OCI-LY3 (cell line): ENCODE data around the gene SPX.

ENCODE experiments used
- H2AFZ ChIP-seq: fragments of 200-600, 300-600 bp; shearing (Covaris generic); 2 replicates; pipeline ENCODE4 v1.6.0; 2014; ENCODE audit warnings: antibody characterized with exemption, low read depth, low read length
- H3K27ac ChIP-seq: fragments of 200-600, 300-600 bp; sonication (generic); 2 replicates; pipeline ENCODE4 v1.5.1; 2014; ENCODE audit warnings: mild to moderate bottlenecking, low read length, moderate library complexity, mixed read lengths
- H3K27me3 ChIP-seq: fragments of 200-600, 300-600 bp; sonication (generic); 2 replicates; pipeline ENCODE4 v1.6.1; 2014; ENCODE audit warnings: low read depth, low read length, mixed read lengths
- H3K36me3 ChIP-seq: fragments of 200-600, 300-600 bp; sonication (generic); replicated peaks from 2 replicates; pipeline ENCODE3; 2014; ENCODE audit warnings: low read depth, low read length, mixed read lengths
- H3K4me1 ChIP-seq: fragments of 300-600, 200-600 bp; sonication (generic); 2 replicates; pipeline ENCODE4 v1.6.1; 2014; ENCODE audit warnings: low read length, mixed read lengths
- H3K4me2 ChIP-seq: fragments of 200-600, 300-600 bp; sonication (generic); 2 replicates; pipeline ENCODE4 v1.6.1; 2014; ENCODE audit warnings: low read length, mixed read lengths
- H3K4me3 ChIP-seq: fragments of 300-600, 200-600 bp; sonication (generic); 2 replicates; pipeline ENCODE4 v1.5.1; 2014; ENCODE audit warnings: antibody characterized with exemption, mild to moderate bottlenecking, low read length, moderate library complexity
- H3K79me2 ChIP-seq: fragments of 300-600, 200-600 bp; shearing (Covaris generic); 2 replicates; pipeline ENCODE4 v1.6.1; 2014; ENCODE audit warnings: mild to moderate bottlenecking, low read length, mixed read lengths
- H3K9ac ChIP-seq: fragments of 300-600, 200-600 bp; shearing (Covaris generic); 2 replicates; pipeline ENCODE4 v1.6.0; 2014; ENCODE audit warnings: mild to moderate bottlenecking, low read length, moderate library complexity
- H3K9me3 ChIP-seq: fragments of 200-600, 300-600 bp; shearing (Covaris generic); 2 replicates; pipeline ENCODE4 v1.6.1; 2014; ENCODE audit warnings: low read length, mixed read lengths; ENCODE audit not compliant: insufficient read depth
- H4K20me1 ChIP-seq: fragments of 200-600, 300-600 bp; sonication (generic); 2 replicates; pipeline ENCODE4 v1.6.1; 2016; ENCODE audit warnings: low read length, mixed read lengths; ENCODE audit not compliant: insufficient read depth
- EZH2phosphoT487 ChIP-seq: fragments of 200-600 bp; shearing (Covaris generic); IDR thresholded peaks from 2 replicates; pipeline ENCODE4 v1.6.1; 2018; ENCODE audit warnings: antibody characterized with exemption, mixed run types, low read depth
- TF ChIP-seq, protein P1 (sequence below): fragments of 200-600, 300-600 bp; sonication (generic); IDR thresholded peaks from 2 replicates; pipeline ENCODE4 v1.5.1; 2014; ENCODE audit warnings: antibody characterized with exemption, low read length, low read depth

SPX gene

DNA sequence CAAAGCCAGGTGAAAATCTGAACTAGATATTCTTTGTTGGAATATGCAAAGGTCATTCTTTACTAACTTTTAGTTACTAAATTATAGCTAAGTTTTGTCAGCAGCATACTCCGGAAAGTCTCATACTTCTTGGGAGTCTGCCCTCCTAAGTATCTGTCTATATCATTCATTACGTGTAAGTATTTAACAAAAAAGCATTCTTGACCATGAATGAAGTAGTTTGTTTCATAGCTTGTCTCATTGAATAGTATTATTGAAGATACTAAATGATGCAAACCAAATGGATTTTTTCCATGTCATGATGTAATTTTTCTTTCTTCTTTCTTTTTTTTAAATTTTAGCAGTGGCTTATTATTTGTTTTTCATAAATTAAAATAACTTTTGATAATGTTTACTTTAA lies 9.8 kb upstream of the SPX start:
- no peak overlapping the region for H3K4me3 ChIP-seq
- H3K79me2 ChIP-seq = no peaks in the 10 kb centered on the region
- H3K4me1 ChIP-seq = no peaks in the 10 kb centered on the region
- H3K27ac ChIP-seq = no peak overlapping the region
- no peaks in the 10 kb centered on the region for H3K27me3 ChIP-seq
- H3K9me3 ChIP-seq = no peaks in the 10 kb centered on the region
- H3K9ac ChIP-seq = no peak overlapping the region
- peaks cover 32% of the 10 kb centered on the region for H3K36me3 ChIP-seq
- no peak overlapping the region for H3K4me2 ChIP-seq
- H4K20me1 ChIP-seq = no peaks in the 10 kb centered on the region
- TF ChIP-seq, protein P1, sequence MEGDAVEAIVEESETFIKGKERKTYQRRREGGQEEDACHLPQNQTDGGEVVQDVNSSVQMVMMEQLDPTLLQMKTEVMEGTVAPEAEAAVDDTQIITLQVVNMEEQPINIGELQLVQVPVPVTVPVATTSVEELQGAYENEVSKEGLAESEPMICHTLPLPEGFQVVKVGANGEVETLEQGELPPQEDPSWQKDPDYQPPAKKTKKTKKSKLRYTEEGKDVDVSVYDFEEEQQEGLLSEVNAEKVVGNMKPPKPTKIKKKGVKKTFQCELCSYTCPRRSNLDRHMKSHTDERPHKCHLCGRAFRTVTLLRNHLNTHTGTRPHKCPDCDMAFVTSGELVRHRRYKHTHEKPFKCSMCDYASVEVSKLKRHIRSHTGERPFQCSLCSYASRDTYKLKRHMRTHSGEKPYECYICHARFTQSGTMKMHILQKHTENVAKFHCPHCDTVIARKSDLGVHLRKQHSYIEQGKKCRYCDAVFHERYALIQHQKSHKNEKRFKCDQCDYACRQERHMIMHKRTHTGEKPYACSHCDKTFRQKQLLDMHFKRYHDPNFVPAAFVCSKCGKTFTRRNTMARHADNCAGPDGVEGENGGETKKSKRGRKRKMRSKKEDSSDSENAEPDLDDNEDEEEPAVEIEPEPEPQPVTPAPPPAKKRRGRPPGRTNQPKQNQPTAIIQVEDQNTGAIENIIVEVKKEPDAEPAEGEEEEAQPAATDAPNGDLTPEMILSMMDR = no peak
- TF ChIP-seq EZH2phosphoT487 = no peak
- no peak overlapping the region for H2AFZ ChIP-seq

DNA sequence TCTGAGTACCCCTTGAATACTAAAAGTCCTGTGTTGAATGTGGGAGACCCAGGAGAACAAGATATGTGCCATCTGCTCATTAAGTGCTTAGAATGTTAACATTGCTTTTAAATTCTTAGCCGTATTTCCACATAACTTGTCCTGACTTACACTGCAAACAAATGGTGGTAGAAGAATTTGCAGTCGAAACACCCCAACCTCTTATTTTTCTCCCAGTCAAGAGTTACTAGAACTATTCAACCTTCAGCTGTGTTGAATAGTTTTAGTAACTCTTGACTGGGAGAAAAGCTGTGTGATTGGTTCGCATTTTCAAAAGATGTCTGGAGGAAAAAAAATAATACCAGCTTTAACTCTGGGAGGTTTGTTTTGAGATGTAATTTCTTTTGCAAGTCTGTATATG lies 7.6 kb upstream of the SPX start:
- no peak overlapping the region for H3K4me2 ChIP-seq
- no peak overlapping the region for H2AFZ ChIP-seq
- H3K27ac ChIP-seq = no peak overlapping the region
- no peaks in the 10 kb centered on the region for H3K79me2 ChIP-seq
- no peak overlapping the region for H3K9ac ChIP-seq
- TF ChIP-seq, protein P1 = no peak
- H3K27me3 ChIP-seq = no peaks in the 10 kb centered on the region
- no peaks in the 10 kb centered on the region for H4K20me1 ChIP-seq
- H3K4me3 ChIP-seq = no peak overlapping the region
- H3K36me3 ChIP-seq = peaks cover 21% of the 10 kb centered on the region
- H3K9me3 ChIP-seq = no peaks in the 10 kb centered on the region
- H3K4me1 ChIP-seq = no peaks in the 10 kb centered on the region

DNA sequence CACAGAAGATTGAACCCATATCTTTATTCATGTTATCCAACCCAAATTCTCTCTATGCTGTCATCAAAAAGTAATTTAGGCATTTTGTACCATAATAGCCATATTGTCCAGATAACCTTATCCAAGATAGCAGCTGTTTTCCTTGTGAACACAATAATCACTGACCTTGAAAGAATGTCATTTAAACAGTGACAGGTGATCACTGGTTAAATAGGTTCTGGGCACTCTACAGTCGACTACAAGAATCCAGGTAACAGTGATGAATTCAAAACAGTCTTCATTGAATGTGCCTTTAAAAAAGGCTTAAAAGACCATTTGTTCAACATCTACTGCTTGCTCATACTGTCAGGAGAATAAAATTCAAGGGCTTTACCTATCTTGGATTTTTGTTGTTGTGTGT lies 4.6 kb upstream of the SPX start:
- H2AFZ ChIP-seq = no peak overlapping the region
- H3K4me2 ChIP-seq = no peak overlapping the region
- TF ChIP-seq, protein P1 = no peak
- TF ChIP-seq EZH2phosphoT487 = no peak
- no peaks in the 10 kb centered on the region for H3K9me3 ChIP-seq
- H3K36me3 ChIP-seq = peaks cover 6% of the 10 kb centered on the region
- no peak overlapping the region for H3K27ac ChIP-seq
- H3K27me3 ChIP-seq = no peaks in the 10 kb centered on the region
- H3K9ac ChIP-seq = no peak overlapping the region
- no peak overlapping the region for H3K4me3 ChIP-seq
- no peaks in the 10 kb centered on the region for H4K20me1 ChIP-seq
- no peaks in the 10 kb centered on the region for H3K4me1 ChIP-seq
- H3K79me2 ChIP-seq = no peaks in the 10 kb centered on the region

DNA sequence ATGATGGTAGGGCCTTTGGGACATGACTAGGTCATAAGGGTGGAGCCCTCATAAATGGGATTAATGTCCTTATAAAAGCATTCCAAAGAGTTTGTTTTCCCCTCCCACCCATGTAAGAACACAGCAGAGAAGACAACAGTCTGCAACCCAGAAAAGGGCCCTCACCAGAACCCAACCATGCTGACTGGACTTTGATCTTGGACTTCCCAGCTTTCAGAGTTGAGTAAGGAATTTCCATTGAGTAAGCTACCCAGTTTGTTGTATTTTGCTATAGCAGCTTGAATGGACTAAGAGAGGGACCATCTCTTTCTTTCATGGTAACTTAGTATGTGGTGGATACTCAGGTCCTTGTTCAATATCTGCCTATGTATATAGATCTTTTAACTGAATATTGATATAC lies 2.9 kb upstream of the SPX start:
- Histone ChIP-seq H3K27ac (no peak overlapping the region), H3K4me3 (no peak overlapping the region), H3K36me3 (peaks cover 3% of the 10 kb centered on the region), H4K20me1 (no peaks in the 10 kb centered on the region), H3K79me2 (no peaks in the 10 kb centered on the region), H3K4me2 (no peak overlapping the region), H3K9me3 (no peaks in the 10 kb centered on the region), H3K9ac (no peak overlapping the region), H2AFZ (no peak overlapping the region), H3K4me1 (0 out of 2 replicates have a peak, but pooled peaks cover under 1% of the 10 kb centered on the region), H3K27me3 (peaks cover 9% of the 10 kb centered on the region)
- TF ChIP-seq, protein P1 = no peak
